Measurements from ENCODE around the gene ERICH3.

- TF ChIP-seq RFX5 (IDR thresholded peaks at IDR 0.05; ENCODE audit: low read depth, low read length) (no peak), REST (IDR thresholded peaks at IDR 0.05; ENCODE audit: borderline replicate concordance) (no peak), REST (CRISPR knock-in tag; IDR thresholded peaks at IDR 0.05; ENCODE audit: low read depth) (no peak), CTCF (IDR thresholded peaks at IDR 0.05 in 2 of 3, conservative IDR thresholded peaks at IDR 0.05 in 1 of 3; ENCODE audit: insufficient read depth in 2 of 3, low read depth in 1 of 3, low read length in 3 of 3) (no peak), SRF (CRISPR knock-in tag; IDR thresholded peaks at IDR 0.05) (no peak)
Measured at GRCh38 chr1:74629283-74629682, 44.3 kb downstream of the ERICH3 start.
